Measurements from ENCODE around the gene LMTK2.

LMTK2 gene

DNA sequence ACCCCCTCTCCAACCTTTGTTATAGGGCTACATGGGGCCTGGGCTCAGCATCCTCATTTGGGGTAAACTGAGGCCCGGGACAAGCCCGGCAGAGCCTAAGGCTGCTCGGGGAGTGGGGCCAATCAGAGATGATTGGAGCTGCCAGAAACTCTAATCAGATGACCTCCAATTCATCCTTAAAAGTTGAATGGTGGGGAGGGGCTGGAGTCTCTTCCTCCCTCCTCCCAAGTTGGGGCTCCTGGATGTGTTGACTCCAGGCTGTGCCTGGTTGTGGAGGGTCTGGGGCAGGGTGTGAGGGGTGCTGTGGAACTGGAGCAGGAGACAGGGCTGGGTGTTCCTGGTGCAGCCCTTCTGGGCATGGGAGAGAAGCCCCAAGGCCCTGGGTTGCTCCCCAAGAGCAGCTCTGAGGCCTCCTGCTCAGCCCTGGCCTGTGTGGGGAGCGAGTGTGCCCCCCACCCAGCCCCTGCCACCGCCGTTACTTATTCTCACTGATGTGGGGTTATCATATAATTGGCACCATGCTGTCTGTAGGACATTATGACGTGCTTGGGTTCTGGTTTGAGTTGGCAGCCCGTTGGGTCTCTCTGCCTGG lies 106.7 kb downstream of the LMTK2 start:
- Histone ChIP-seq H3K4me3 (ENCODE audit: control insufficient read depth in 1 of 7, extremely low read depth in 1 of 7, insufficient read depth in 4 of 7, low read depth in 2 of 7, low read length in 6 of 7) (no peak overlapping the region), H3K27ac (ENCODE audit: insufficient read depth in 1 of 2, low read depth in 1 of 2, low read length in 2 of 2, poor library complexity in 1 of 2, severe bottlenecking in 2 of 2) (no peak overlapping the region), H3K9me3 (ENCODE audit: control extremely low read depth in 1 of 5, control insufficient read depth in 4 of 5, insufficient read depth in 2 of 5, low read depth in 1 of 5, low read length in 4 of 5) (no peaks in the 10 kb centered on the region), H3K4me1 (ENCODE audit: control extremely low read depth in 1 of 4, control insufficient read depth in 4 of 4, insufficient read depth in 4 of 4, low read length in 3 of 4) (peaks cover 0 to 17% (median 12%) of the 10 kb centered on the region in 4 experiments), H3K27me3 (replicated peaks in 2 of 5; ENCODE audit: control insufficient read depth in 4 of 5, insufficient read depth in 5 of 5, low read length in 4 of 5) (peaks cover 0 to 16% (median 2%) of the 10 kb centered on the region in 5 experiments), H3K36me3 (ENCODE audit: control insufficient read depth in 4 of 4, insufficient read depth in 4 of 4, low read length in 3 of 4) (peaks cover 0 to 13% (median 1%) of the 10 kb centered on the region in 4 experiments)
- POLR2A ChIA-PET = interaction anchor here (0.6 kb wide), 1 partner anchor 860 kb away, joined by 3 read pairs; no protein-coding TSS in a partner anchor
- CTCF ChIA-PET = interaction anchor here (1.1 kb wide), 1 partner anchor 45 kb away, joined by 3 read pairs; no protein-coding TSS in a partner anchor
- 97% methylated on average over 5 of the region's 8 CpGs for WGBS (ENCODE audit: insufficient coverage)
- no peak for DNase-seq

DNA sequence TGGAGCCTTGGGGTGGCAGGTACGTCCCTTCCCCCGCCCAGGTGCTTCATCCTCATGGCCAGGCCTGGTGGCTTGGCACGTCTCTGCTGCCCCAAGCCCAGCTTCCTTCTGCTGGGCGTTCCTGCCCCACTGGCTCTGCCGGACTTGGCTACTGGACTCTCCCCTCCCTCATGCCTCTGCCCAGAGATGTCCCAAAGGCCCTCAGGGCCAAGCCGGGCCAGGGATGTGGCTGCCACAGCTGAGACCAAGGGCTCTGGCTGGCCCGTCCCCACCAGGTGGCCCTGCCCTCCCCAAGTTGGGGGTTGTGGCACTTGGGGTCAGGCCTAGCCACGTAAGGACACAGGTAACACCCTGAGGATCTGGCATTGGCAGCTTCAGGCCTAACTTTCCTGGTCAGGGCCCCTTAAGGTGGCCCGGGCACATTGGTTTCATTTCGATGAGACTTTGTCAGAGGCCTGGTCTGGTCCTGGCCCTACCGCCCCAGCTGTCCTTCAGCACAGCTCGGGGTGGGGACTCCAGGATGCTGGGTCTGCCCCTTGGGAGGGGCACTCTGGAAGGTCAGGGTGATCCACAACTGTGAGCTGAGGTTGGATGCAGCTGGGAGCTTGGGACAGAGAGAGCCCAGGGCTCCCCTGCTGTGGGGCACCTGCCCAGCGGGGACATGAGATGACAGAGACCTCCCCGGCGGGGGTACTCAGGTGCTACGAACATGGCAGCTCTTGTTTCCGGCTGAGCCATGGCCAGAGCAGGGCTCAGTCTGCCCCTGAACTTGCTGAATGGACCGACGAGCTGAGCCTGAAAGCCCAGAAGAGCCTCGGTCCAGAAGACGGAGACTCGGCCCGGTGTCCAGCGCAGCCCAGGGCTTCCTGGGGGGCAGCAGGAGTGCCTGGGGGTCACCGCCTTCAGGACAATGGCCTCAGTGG lies 107.5 kb downstream of the LMTK2 start:
- CTCF ChIA-PET = interaction anchor here (1.1 kb wide), 1 partner anchor 46 kb away, joined by 3 read pairs; no protein-coding TSS in a partner anchor
- POLR2A ChIA-PET = interaction anchor here (0.6 kb wide), 1 partner anchor 859 kb away, joined by 3 read pairs; no protein-coding TSS in a partner anchor
- WGBS (ENCODE audit: insufficient coverage) = 97% methylated on average over 24 of the region's 25 CpGs

DNA sequence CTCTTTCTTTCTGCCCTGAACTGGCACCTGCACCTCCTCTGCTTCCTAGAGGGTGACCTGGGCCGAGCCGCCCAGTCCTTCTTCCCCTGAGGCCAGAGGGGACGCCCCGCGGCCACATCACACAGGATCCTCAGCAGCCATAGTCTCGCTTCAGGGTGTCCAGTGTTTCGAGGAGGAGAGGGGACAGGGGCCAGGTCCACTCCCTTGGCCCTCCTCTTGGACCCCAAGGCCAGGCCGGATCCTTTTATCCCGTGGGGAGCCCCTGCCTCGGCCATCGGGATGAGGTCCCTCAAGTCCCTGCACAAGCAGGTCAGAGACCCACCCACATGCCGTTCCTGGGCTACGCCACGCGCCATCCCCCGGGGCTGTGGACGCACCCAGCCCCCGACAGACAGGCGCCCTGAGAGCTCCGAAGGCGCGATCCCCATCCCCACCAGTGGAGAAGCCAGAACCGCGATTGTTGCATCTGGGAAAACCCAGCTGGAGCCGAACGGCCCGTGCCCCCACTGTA lies 108.2 kb downstream of the LMTK2 start:
- Histone ChIP-seq H3K9me3 (ENCODE audit: control extremely low read depth in 1 of 5, control insufficient read depth in 4 of 5, insufficient read depth in 2 of 5, low read depth in 1 of 5, low read length in 4 of 5) (no peaks in the 10 kb centered on the region), H3K4me3 (ENCODE audit: control insufficient read depth in 1 of 7, extremely low read depth in 1 of 7, insufficient read depth in 4 of 7, low read depth in 2 of 7, low read length in 6 of 7) (no peak overlapping the region), H3K27me3 (replicated peaks in 2 of 5; ENCODE audit: control insufficient read depth in 4 of 5, insufficient read depth in 5 of 5, low read length in 4 of 5) (peaks cover 0 to 16% (median 2%) of the 10 kb centered on the region in 5 experiments), H3K27ac (ENCODE audit: insufficient read depth in 1 of 2, low read depth in 1 of 2, low read length in 2 of 2, poor library complexity in 1 of 2, severe bottlenecking in 2 of 2) (no peak overlapping the region), H3K4me1 (ENCODE audit: control extremely low read depth in 1 of 4, control insufficient read depth in 4 of 4, insufficient read depth in 4 of 4, low read length in 3 of 4) (peaks cover 0 to 20% (median 14%) of the 10 kb centered on the region in 4 experiments), H3K36me3 (ENCODE audit: control insufficient read depth in 4 of 4, insufficient read depth in 4 of 4, low read length in 3 of 4) (peaks cover 0 to 11% (median 0%) of the 10 kb centered on the region in 4 experiments)
- 97% methylated on average over 26 of the region's 27 CpGs for WGBS (ENCODE audit: insufficient coverage)
- ChIA-PET POLR2A (no interaction called here), CTCF (no interaction called here)
- no peak for DNase-seq

More for the DNA sequence above, 107.5 kb downstream of the LMTK2 start:
- peaks cover 0 to 12% (median 0%) of the 10 kb centered on the region in 4 experiments for H3K36me3 ChIP-seq (ENCODE audit: control insufficient read depth in 4 of 4, insufficient read depth in 4 of 4, low read length in 3 of 4)
- no peak for DNase-seq
- H3K27ac ChIP-seq (ENCODE audit: insufficient read depth in 1 of 2, low read depth in 1 of 2, low read length in 2 of 2, poor library complexity in 1 of 2, severe bottlenecking in 2 of 2) = no peak overlapping the region
- H3K9me3 ChIP-seq (ENCODE audit: control extremely low read depth in 1 of 5, control insufficient read depth in 4 of 5, insufficient read depth in 2 of 5, low read depth in 1 of 5, low read length in 4 of 5) = no peaks in the 10 kb centered on the region
- peaks cover 0 to 20% (median 14%) of the 10 kb centered on the region in 4 experiments for H3K4me1 ChIP-seq (ENCODE audit: control extremely low read depth in 1 of 4, control insufficient read depth in 4 of 4, insufficient read depth in 4 of 4, low read length in 3 of 4)
- peaks cover 0 to 16% (median 2%) of the 10 kb centered on the region in 5 experiments for H3K27me3 ChIP-seq (replicated peaks in 2 of 5; ENCODE audit: control insufficient read depth in 4 of 5, insufficient read depth in 5 of 5, low read length in 4 of 5)
- no peak overlapping the region for H3K4me3 ChIP-seq (ENCODE audit: control insufficient read depth in 1 of 7, extremely low read depth in 1 of 7, insufficient read depth in 4 of 7, low read depth in 2 of 7, low read length in 6 of 7)

DNA sequence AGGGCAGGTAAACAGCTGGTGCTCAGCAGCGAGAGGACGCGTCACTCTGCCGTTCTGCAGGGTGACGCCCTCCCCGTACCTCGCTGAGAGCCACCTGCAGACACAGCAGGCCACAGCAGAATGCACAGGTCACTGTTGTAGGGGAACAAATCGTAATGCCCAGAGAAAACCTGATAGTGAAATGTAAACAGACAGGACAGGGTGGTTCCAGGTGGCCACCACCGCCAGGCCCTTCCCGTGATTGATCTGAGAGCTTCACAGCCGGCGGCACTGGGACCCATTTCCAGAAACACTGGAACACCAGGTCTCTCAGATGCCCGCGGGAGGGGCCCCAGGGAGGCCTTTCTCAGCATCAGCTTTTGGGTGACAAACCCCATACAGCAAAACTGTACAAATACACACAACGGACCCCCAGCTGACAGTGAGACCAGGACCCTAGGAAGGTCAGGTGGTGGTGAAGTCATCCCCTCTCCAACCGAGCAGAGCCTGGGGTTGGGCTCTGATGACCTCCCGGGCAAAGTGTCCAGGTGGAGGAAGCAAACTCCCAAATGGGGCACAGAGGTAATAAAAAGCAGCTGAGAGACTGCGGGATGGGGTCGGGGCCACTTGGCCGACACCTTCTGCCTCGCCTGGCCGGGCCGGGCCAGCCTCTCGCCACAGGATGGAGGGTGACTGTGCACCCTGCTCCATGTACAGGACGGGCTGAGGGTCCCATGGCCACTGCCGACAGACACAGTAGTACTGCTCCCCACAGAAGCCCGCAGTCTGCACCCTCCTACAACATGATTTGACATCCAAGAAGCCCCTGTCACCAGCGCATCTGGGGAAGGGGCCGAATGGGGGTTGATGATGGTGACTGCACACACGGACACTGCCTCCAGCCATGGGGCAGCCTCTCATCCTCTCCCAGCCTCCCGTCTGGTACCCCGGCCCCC lies 109.2 kb downstream of the LMTK2 start:
- CTCF ChIA-PET = no interaction called here
- WGBS (ENCODE audit: insufficient coverage) = 97% methylated on average over 29 of the region's 32 CpGs
- no peak for DNase-seq
- Histone ChIP-seq H3K27me3 (replicated peaks in 2 of 5; ENCODE audit: control insufficient read depth in 4 of 5, insufficient read depth in 5 of 5, low read length in 4 of 5) (peaks cover 0 to 11% (median 2%) of the 10 kb centered on the region in 5 experiments), H3K4me3 (ENCODE audit: control insufficient read depth in 1 of 7, extremely low read depth in 1 of 7, insufficient read depth in 4 of 7, low read depth in 2 of 7, low read length in 6 of 7) (no peak overlapping the region), H3K27ac (ENCODE audit: insufficient read depth in 1 of 2, low read depth in 1 of 2, low read length in 2 of 2, poor library complexity in 1 of 2, severe bottlenecking in 2 of 2) (no peak overlapping the region), H3K9me3 (ENCODE audit: control extremely low read depth in 1 of 5, control insufficient read depth in 4 of 5, insufficient read depth in 2 of 5, low read depth in 1 of 5, low read length in 4 of 5) (no peaks in the 10 kb centered on the region), H3K36me3 (ENCODE audit: control insufficient read depth in 4 of 4, insufficient read depth in 4 of 4, low read length in 3 of 4) (peaks cover 0 to 11% (median 0%) of the 10 kb centered on the region in 4 experiments), H3K4me1 (ENCODE audit: control extremely low read depth in 1 of 4, control insufficient read depth in 4 of 4, insufficient read depth in 4 of 4, low read length in 3 of 4) (peaks cover 0 to 18% (median 14%) of the 10 kb centered on the region in 4 experiments)
- POLR2A ChIA-PET = no interaction called here

DNA sequence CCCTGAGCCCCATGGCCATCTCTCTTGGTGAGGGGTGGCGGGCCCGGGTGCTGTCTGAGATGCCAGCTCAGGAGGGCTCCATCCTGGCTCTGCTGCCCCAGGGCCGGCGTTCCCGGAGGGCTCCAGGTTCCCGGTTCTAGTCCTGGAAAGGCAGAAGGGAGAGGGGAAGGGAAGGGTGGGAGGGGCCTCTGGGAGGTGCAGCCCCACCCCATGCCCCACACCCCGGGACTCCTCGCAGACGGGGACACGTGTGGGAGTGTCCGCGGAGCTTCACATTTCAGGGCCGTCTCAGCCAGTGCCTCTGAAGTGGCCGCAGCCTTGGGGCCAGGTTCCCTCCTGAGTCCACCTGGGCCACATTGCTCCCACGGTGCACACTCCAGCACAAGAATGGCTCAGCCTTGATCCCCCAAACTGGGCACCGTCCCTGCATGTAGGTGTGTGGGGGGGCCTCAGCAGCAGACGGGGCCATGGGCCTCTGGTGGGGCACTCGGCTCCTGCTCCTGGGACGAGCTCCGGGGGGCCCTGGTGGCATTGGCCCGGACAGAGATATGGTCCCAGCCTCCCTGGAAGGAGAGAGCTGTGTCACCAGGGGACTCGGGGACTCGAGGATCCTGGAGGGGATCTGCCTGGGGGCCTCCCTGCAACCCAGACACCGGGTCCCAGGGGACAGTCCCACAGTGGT lies 110.4 kb downstream of the LMTK2 start:
- no peak overlapping the region for H3K4me3 ChIP-seq (ENCODE audit: control insufficient read depth in 1 of 7, extremely low read depth in 1 of 7, insufficient read depth in 4 of 7, low read depth in 2 of 7, low read length in 6 of 7)
- peaks cover 0 to 4% (median 0%) of the 10 kb centered on the region in 5 experiments for H3K27me3 ChIP-seq (replicated peaks in 2 of 5; ENCODE audit: control insufficient read depth in 4 of 5, insufficient read depth in 5 of 5, low read length in 4 of 5)
- no peak overlapping the region for H3K27ac ChIP-seq (ENCODE audit: insufficient read depth in 1 of 2, low read depth in 1 of 2, low read length in 2 of 2, poor library complexity in 1 of 2, severe bottlenecking in 2 of 2)
- H3K9me3 ChIP-seq (ENCODE audit: control extremely low read depth in 1 of 5, control insufficient read depth in 4 of 5, insufficient read depth in 2 of 5, low read depth in 1 of 5, low read length in 4 of 5) = no peaks in the 10 kb centered on the region
- no peak for DNase-seq
- ChIA-PET POLR2A (no interaction called here), CTCF (no interaction called here)
- 95% methylated on average over 20 of the region's 24 CpGs for WGBS (ENCODE audit: insufficient coverage)
- H3K36me3 ChIP-seq (ENCODE audit: control insufficient read depth in 4 of 4, insufficient read depth in 4 of 4, low read length in 3 of 4) = peaks cover 0 to 18% (median 3%) of the 10 kb centered on the region in 4 experiments
- peaks cover 0 to 16% (median 11%) of the 10 kb centered on the region in 4 experiments for H3K4me1 ChIP-seq (ENCODE audit: control extremely low read depth in 1 of 4, control insufficient read depth in 4 of 4, insufficient read depth in 4 of 4, low read length in 3 of 4)
